ENCODE data around the gene MPG.

The MPG gene

DNA sequence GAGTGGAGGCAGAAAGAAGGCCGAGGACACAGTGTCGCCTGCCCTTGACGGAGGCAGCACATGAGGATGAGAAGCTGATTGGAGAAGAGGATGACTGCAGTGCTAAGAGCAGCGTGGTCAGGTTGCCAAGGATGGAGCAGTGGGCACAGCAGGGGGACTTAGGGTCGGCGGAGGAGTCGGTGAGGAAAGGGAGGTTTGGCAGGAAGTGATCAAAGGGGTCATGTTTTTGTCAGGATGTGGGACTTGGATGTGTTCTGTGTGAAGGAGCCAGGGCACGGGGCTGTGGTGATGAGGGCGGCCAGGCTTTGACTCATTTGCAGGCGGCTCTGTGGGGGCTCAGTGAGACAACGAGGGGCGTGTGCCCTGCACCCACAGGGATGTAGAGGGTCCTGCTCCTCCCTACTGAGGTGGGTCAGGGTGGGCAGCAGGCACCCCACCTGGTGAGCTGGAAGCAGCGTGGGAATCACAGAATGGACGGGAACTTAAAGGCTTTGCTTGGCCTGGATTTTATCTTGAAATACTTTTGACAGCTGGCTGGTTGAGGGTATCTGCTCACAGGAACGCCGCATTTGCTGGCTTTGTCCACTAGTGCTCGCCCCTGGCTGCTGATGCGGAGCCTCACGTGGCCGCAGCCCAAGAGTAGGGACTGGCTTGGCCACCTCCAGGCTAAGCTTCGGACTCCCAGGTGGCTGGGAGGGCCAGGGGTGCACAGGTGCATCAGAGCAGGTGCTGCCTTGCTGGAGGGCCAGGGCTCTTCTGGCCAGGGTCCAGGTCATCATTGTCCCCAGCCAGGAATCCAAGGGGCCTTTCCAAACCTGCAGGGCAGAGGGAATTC lies 6.0 kb downstream of the MPG start:
- no peak for ATAC-seq
- Mint-ChIP-seq H3K27ac (peak overlapping the region; percentile 86), H3K27me3 (no peaks in the 10 kb centered on the region), H3K4me3 (peak overlapping the region; percentile 51), H3K9me3 (no peaks in the 10 kb centered on the region), H3K4me1 (peaks cover 60% of the 10 kb centered on the region), H3K36me3 (peaks cover 56% of the 10 kb centered on the region)

DNA sequence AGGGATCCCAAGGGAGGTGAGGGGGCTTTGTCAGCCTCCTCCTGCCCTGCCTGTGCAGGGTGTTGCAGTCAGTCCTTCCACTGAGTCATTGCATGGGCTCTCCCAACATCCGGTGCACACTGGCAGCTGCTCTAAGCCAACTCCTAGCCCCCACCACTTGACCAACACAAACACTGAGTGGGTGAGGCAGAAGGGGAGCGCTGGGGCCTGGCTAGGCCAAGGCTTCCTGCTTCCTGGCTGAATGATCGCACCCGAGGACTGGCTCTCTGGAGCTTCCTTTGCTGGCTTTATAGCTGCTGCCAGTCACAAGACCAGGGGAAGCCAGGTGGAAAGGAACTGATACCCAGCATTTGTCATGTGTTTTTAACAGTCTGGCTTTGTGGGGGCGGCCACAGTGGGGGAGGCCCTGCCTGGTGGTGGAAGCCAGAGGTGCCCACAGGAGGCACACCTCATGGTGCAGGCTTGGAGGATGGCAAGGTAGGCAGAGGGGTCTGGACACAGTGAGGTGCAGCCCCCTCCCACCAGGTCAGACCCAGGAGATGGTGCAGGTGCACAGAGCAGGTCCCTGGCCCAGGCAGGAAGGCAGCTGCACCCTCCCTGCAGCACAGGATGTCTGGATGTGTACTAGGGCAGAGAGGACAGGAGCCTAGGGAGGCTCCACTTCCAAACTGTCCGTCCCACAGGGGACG lies 6.8 kb downstream of the MPG start:
- Mint-ChIP-seq H3K27ac (peak overlapping the region; percentile 86), H3K4me1 (peaks cover 51% of the 10 kb centered on the region), H3K27me3 (no peaks in the 10 kb centered on the region), H3K36me3 (peaks cover 56% of the 10 kb centered on the region), H3K9me3 (no peaks in the 10 kb centered on the region), H3K4me3 (peak overlapping the region; percentile 47)
- peak; percentile 90 for ATAC-seq

DNA sequence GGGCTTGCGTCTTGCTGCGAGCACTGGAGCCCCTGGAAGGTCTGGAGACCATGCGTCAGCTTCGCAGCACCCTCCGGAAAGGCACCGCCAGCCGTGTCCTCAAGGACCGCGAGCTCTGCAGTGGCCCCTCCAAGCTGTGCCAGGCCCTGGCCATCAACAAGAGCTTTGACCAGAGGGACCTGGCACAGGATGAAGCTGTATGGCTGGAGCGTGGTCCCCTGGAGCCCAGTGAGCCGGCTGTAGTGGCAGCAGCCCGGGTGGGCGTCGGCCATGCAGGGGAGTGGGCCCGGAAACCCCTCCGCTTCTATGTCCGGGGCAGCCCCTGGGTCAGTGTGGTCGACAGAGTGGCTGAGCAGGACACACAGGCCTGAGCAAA lies 7.4 kb downstream of the MPG start:
- peaks cover 61% of the 10 kb centered on the region for H3K36me3 Mint-ChIP-seq
- H3K27me3 Mint-ChIP-seq: no peaks in the 10 kb centered on the region
- no peaks in the 10 kb centered on the region for H3K9me3 Mint-ChIP-seq
- H3K4me3 Mint-ChIP-seq: no peak overlapping the region
- no peak for ATAC-seq
- H3K4me1 Mint-ChIP-seq: peaks cover 49% of the 10 kb centered on the region
- peak overlapping the region; percentile 86 for H3K27ac Mint-ChIP-seq

DNA sequence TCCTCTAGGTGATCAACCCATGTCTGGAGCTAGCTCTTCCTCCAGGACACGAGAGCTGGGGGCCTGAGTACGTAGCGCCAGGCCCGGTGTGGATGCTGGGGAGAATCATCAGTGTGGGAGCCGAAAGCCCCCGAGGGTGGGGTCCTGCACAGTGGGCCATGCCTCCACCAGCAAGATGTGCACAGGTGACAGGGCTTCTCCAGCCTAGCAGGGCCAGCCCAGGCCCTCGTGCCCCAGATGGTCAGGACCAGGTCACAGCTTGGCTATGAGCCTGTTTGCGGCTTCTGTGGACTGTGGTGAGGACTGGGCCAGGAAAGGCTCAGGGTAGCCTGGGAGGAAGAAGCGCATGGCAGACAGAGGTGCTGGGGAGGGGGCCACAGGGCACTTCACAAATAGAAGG lies 7.8 kb downstream of the MPG start:
- H3K36me3 Mint-ChIP-seq: peaks cover 63% of the 10 kb centered on the region
- no peaks in the 10 kb centered on the region for H3K9me3 Mint-ChIP-seq
- H3K4me3 Mint-ChIP-seq: no peak overlapping the region
- peak overlapping the region; percentile 86 for H3K27ac Mint-ChIP-seq
- no peaks in the 10 kb centered on the region for H3K27me3 Mint-ChIP-seq
- ATAC-seq: no peak
- peaks cover 44% of the 10 kb centered on the region for H3K4me1 Mint-ChIP-seq

DNA sequence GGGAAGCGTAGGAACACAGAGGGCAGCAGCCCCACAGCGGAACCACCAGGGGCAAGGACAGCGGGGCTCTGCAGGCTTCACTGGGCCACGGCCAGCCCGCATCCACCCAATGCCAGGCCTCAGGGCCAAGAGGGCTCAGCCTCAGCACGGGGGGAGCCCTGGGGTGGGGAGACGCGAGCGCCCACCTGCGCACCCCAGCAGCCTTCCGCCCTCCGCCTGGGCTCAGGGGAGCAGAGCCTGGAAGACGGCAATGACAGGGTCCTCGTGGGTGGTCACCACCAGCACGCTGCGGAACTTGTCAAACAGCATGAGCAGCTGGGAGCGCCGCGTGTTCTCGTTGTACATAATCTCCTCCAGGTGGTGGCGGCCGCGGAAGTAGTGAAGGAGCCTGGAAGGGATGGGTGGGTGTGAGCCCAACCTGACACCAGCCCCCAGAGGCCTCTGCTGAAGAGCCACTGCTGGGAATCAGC lies 8.5 kb downstream of the MPG start:
- Mint-ChIP-seq H3K4me3 (no peak overlapping the region), H3K27me3 (no peaks in the 10 kb centered on the region), H3K27ac (peak overlapping the region; percentile 86), H3K4me1 (peaks cover 41% of the 10 kb centered on the region), H3K9me3 (no peaks in the 10 kb centered on the region), H3K36me3 (peaks cover 63% of the 10 kb centered on the region)
- ATAC-seq: no peak

DNA sequence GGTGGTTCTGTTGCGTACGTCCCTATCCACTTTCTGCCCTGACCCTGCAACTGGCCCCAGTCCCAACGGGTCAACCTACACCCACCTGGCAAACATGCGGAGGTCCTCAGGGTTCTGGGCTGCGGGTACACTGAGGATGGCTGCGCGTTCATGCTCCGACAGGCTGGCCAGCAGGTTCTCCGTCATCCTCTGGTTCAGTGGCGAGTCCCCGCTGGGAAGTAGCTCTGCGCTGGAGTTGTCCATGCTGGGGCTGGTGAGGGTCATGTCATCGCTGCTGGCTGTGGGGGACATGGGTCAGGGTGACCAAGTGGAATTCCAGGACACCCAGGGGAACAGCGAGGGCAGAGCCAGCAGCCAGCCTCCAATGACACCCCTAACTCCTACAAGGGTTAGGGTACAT lies 10.6 kb downstream of the MPG start:
- H3K4me3 Mint-ChIP-seq: no peak overlapping the region
- no peak for ATAC-seq
- H3K4me1 Mint-ChIP-seq: peaks cover 26% of the 10 kb centered on the region
- H3K27me3 Mint-ChIP-seq: no peaks in the 10 kb centered on the region
- no peak overlapping the region for H3K27ac Mint-ChIP-seq
- H3K36me3 Mint-ChIP-seq: peaks cover 57% of the 10 kb centered on the region
- no peaks in the 10 kb centered on the region for H3K9me3 Mint-ChIP-seq

DNA sequence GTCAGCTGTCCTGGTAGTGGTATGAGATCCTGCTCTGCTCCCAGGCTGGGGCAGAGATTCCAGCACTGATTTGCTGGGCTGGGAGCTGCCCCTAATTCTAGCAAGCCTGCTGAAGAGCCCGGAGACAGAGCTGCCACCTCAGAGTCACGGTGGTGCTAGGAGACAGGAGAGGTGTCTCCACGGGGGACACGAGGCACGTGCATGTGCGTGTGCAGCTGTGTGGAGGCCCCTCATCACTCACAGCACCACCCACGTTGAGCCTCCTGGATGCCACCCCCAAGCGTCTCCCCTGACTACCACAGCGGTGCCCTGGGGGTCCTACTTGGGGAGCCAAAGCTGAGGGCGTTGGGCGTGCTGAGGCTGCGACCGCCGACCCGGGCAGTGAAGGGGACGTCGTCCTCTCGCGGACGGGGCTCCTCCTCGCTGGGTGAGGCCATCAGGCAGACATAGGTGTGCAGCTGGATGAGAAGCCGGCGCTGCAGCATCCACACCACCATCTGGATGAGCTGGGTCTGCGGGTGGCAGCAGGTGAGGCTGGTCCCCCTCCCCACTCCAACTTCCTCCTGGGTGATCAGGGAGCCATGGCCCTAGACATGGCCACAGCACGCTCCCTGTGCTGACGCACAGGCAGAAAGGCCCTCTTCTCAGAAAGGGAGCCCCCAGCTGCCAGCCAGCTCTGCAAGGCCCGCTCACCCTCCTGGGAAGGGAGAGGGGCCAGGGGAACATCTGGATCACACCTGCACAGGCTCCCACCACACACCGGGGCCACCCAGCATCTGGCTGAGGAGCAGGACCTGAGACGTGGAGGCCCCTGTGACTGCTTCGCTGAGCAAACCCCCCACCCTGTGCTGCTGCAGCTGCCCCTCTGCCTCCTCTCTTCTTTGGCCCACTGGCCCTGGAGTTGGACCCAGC lies 11.6 kb downstream of the MPG start:
- Mint-ChIP-seq H3K4me1 (peaks cover 16% of the 10 kb centered on the region), H3K4me3 (no peak overlapping the region), H3K9me3 (no peaks in the 10 kb centered on the region), H3K27me3 (no peaks in the 10 kb centered on the region), H3K36me3 (peaks cover 53% of the 10 kb centered on the region), H3K27ac (no peak overlapping the region)
- ATAC-seq: no peak

DNA sequence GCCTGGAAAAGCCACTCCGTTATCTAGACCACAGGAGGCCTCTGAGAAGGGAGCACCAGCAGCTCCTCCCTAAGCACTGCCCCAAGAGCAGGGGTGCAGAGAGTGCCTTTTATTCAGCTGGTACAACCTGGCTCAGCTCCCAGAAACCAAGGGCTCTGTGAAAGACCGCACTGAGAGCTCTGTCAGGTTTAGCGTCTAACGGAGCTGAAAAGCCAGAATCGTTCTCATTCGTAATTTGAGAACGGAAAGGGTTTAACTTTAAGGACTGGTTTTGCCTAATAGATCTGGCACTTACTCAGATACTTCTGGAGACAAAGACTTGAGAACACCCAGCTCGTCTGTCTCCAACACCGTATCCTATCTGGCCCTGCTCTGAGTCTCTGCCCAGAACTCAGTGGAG lies 13.5 kb downstream of the MPG start:
- no peaks in the 10 kb centered on the region for H3K27me3 Mint-ChIP-seq
- H3K27ac Mint-ChIP-seq: peak overlapping the region; percentile 35
- no peaks in the 10 kb centered on the region for H3K4me1 Mint-ChIP-seq
- H3K4me3 Mint-ChIP-seq: no peak overlapping the region
- no peaks in the 10 kb centered on the region for H3K9me3 Mint-ChIP-seq
- peaks cover 44% of the 10 kb centered on the region for H3K36me3 Mint-ChIP-seq
- no peak for ATAC-seq

DNA sequence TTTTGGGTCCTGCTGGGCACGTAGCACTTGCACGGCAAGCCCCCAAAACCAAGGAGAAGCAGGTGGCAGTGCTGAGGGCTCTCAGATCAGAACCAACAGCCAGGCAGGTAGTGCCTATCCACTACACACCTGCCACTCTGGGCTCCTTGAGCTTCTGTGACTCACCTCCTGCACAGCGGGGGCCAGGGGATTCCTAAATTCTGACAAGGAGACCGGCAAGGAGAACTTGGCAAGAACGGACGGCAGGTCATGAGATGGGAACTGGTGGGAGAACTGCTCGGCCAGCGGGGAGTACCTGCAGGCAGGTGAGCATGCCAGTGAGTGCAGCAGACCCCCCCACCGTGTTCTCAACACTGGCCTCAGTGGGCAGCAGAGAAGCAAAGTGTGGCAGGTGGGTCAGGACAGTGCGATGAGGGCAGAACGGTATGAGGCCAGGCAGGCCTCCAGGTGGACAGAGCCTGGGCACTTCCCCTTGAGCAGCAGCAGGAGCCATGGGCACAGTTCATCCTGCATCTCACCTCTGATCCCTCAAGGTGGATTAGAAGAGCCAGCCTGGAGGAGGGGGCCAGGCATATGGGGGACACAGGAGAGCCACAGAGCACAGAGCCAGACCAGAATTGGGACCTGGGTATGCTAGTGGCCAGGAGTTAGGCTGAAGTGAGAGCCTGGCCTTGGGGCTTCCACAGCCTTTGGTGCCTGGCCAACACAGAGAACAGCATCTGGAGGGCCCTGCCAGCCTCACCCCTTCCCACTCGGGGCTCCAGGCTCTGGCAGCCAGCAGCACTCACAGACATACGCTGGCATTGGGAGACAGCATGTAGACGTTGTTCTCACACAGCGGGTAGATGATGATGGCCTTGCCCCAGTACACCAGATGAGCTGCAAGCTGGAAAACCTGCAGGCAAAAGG lies 14.7 kb downstream of the MPG start:
- H3K4me3 Mint-ChIP-seq: no peak overlapping the region
- no peak overlapping the region for H3K27ac Mint-ChIP-seq
- ATAC-seq: no peak

DNA sequence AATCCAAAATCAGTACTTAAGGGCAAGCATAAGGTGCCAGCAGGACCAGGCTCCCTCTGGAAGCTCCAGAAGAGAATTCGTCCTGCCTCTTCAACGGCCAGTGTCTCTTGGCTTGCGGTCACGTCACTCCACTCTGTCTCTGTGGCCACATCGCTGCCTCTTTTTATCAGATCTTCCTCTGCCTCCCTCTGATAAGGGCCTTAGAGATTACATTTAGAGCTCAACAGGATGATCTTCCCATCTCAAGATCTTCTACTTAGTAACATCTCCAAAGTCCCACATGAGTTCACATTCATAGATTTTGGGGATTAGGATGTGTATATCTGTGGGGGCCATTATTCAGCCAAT lies 16.9 kb downstream of the MPG start:
- Mint-ChIP-seq H3K9me3 (no peaks in the 10 kb centered on the region), H3K27me3 (no peaks in the 10 kb centered on the region), H3K4me3 (no peak overlapping the region), H3K4me1 (peaks cover 14% of the 10 kb centered on the region), H3K36me3 (peaks cover 39% of the 10 kb centered on the region), H3K27ac (peak overlapping the region; percentile 35)
- ATAC-seq: no peak

More for the DNA sequence above, 14.7 kb downstream of the MPG start:
- no peaks in the 10 kb centered on the region for H3K27me3 Mint-ChIP-seq
- H3K36me3 Mint-ChIP-seq: peaks cover 39% of the 10 kb centered on the region
- no peaks in the 10 kb centered on the region for H3K9me3 Mint-ChIP-seq
- H3K4me1 Mint-ChIP-seq: peaks cover 11% of the 10 kb centered on the region

DNA sequence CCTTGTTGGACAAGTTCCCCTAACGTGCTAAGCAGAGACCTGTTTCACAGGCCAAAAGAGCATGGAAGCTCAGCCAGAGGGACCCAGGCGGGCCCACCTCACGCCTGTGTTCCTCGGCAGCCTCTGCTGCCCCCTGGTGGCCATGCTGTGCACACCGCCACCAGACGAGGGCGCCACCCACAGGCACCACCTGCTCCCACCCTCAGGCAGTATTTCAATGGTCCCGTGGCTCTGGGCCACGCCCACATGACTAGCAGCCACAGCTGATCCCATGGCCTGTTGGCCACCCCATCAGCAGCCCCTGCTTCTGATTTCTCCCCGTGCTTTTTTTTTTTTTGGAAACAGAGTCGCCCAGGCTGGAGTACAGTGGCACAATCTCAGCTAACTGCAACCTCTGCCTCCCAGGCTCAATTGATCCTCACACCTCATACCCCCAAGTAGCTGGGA lies 18.9 kb downstream of the MPG start:
- Mint-ChIP-seq H3K4me3 (no peak overlapping the region), H3K27ac (no peak overlapping the region), H3K9me3 (no peaks in the 10 kb centered on the region), H3K4me1 (peaks cover 14% of the 10 kb centered on the region), H3K27me3 (no peaks in the 10 kb centered on the region), H3K36me3 (peaks cover 48% of the 10 kb centered on the region)
- peak; percentile 92 for ATAC-seq

DNA sequence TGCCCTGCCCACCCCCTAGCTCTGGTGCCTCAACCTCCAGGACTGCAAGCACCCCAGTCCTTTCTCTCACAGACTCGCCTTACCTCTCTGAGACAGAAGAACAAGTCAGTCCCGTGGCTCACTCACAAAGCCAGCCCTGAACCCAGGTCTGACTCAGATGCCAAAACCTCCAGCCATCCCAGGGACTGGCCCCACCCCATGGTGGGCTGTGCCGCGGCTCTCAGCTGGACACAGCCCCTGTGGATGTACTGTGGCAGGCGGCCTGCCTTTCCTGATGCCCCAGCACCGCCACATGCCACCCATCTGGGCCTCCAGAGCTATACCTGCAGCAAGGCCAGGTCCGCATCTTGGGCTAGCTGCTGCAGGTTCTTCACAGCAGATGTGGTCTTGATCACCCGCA lies 19.8 kb downstream of the MPG start:
- Mint-ChIP-seq H3K4me3 (no peak overlapping the region), H3K27me3 (no peaks in the 10 kb centered on the region), H3K36me3 (peaks cover 51% of the 10 kb centered on the region), H3K9me3 (no peaks in the 10 kb centered on the region), H3K4me1 (peaks cover 14% of the 10 kb centered on the region), H3K27ac (no peak overlapping the region)
- ATAC-seq: no peak

DNA sequence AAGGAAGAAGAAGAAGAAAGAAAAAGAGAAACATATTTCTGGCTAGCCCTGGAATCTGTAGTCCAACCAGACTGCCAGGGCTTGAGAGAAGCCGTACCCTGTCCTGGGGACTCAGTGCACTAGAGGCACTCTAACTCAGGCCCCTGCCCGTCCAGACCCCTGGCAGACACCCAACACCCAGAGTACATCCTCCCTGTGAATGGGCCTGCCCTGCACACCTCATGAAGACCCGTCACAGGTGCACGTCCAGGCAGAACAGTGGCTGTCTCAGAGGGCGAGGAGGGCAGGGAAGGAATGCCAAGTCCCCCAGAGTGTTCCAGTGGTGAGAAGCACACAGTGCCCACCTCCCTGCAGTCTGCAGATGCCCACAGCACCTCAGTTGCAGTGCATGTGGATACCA lies 23.0 kb downstream of the MPG start:
- Mint-ChIP-seq H3K4me3 (no peak overlapping the region), H3K27ac (no peak overlapping the region), H3K9me3 (no peaks in the 10 kb centered on the region), H3K4me1 (peaks cover 14% of the 10 kb centered on the region), H3K36me3 (peaks cover 55% of the 10 kb centered on the region), H3K27me3 (no peaks in the 10 kb centered on the region)
- ATAC-seq: no peak

DNA sequence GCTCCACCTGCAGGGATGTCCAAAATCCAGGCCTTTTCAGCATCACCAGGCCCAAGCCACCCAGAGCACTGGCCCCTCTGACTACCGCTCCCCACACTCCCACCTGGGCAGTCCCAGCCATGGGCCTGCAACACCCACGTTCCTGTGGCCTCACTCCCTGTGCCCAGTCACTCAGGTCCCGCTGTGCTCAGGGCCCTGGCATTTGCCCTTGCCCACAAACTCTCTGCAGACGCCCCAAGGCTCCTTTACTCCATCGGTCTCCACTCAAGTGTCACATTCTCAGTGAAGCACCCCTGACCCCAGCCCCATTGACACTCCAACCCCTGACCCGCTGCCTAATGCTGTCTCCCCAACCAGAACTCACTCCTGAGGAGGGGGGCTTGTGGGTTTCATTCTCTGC lies 23.6 kb downstream of the MPG start:
- Mint-ChIP-seq H3K9me3 (no peaks in the 10 kb centered on the region), H3K27ac (no peak overlapping the region), H3K4me3 (no peak overlapping the region), H3K4me1 (peaks cover 14% of the 10 kb centered on the region), H3K27me3 (no peaks in the 10 kb centered on the region), H3K36me3 (peaks cover 55% of the 10 kb centered on the region)
- no peak for ATAC-seq

Data from stimulated activated memory B cell treated with anti-CD40 and anti-IgM and Interleukin-4, amounts not matched to agents 10 μg/mL and 1 μg/mL and 100 μg/mL, for 72 hours (primary cell).